Activated CD4-positive, alpha-beta T cell treated with anti-CD3 and anti-CD28 coated beads for 36 hours (primary cell): ENCODE data around the gene KDR. TPM values are rescaled to one million over a fixed set of nuclear protein-coding genes. Genes with fewer than 3 reads are reported as not detected.

ENCODE experiments used
- ATAC-seq: fragments of 200-7000 bp; cut with Tn5 transposase; one replicate; pipeline ENCODE4 v1.10.0; 2021; ENCODE audit warnings: mild to moderate bottlenecking, moderate library complexity
- CTCF ChIA-PET: fragments of 350-600 bp; sonication (Branson Sonifier 250); formaldehyde crosslinking; loops from one replicate; lab custom pipeline; 2021; ENCODE audit warnings: antibody characterized with exemption; lab: Charles Lee
- POLR2A ChIA-PET: fragments of 350-600 bp; sonication (Branson Sonifier 250); formaldehyde crosslinking; loops from one replicate; lab custom pipeline; 2021; ENCODE audit warnings: antibody characterized with exemption, inconsistent platforms; lab: Charles Lee
- DNase-seq: peaks from one replicate; pipeline ENCODE4 v3.0.0-alpha.2; 2020
- H3K27ac Mint-ChIP-seq: one replicate; pipeline ENCODE4 v1.8.0; 2021; ENCODE audit warnings: mixed read lengths
- H3K27me3 Mint-ChIP-seq: one replicate; pipeline ENCODE4 v1.8.0; 2021; ENCODE audit warnings: mixed read lengths
- H3K36me3 Mint-ChIP-seq: one replicate; pipeline ENCODE4 v1.8.0; 2021; ENCODE audit warnings: low read depth, mixed read lengths
- H3K4me1 Mint-ChIP-seq: one replicate; pipeline ENCODE4 v1.8.0; 2021; ENCODE audit warnings: mixed read lengths
- H3K4me3 Mint-ChIP-seq: one replicate; pipeline ENCODE4 v1.8.0; 2021; ENCODE audit warnings: mild to moderate bottlenecking, moderate library complexity, mixed read lengths
- H3K9me3 Mint-ChIP-seq: one replicate; pipeline ENCODE4 v1.8.0; 2021; ENCODE audit warnings: low read depth, mixed read lengths
- intact Hi-C, 2 experiments: fragments of 100-400 bp; cut with DNase I in 1 of 2; cut with micrococcal nuclease in 1 of 2; formaldehyde crosslinking; loops; one replicate each; pipeline versions ENCODE4 v1.14.2 to v1.15.1; 2022 to 2024; cut with DNase I, micrococcal nuclease
- total RNA-seq, 2 experiments: library from RNA; stranded (reverse); gene quantifications; one replicate each; pipeline ENCODE4 v1.2.3, GENCODE V29; 2021

The KDR gene
- total RNA-seq, 2 experiments from 2014 or later = not detected

- no peak for DNase-seq
- ChIA-PET POLR2A (no interaction called here), CTCF (no interaction called here)
- intact Hi-C loops = no loop called here
- H3K4me1 Mint-ChIP-seq = no peaks in the 10 kb centered on the region
- no peak overlapping the region for H3K27ac Mint-ChIP-seq
- H3K4me3 Mint-ChIP-seq = no peak overlapping the region
- H3K9me3 Mint-ChIP-seq = no peaks in the 10 kb centered on the region
- H3K36me3 Mint-ChIP-seq = no peaks in the 10 kb centered on the region
- ATAC-seq = no peak
- peaks cover 3% of the 10 kb centered on the region for H3K27me3 Mint-ChIP-seq
Observed at GRCh38 chr4:55096045-55096444, 29.4 kb downstream of the KDR start.

GRCh38 chr4:55092504-55092903, 32.9 kb downstream of the KDR start:
- H3K4me3 Mint-ChIP-seq = no peak overlapping the region
- CTCF ChIA-PET = no interaction called here
- ATAC-seq (no peak), DNase-seq (no peak)
- H3K36me3 Mint-ChIP-seq = no peaks in the 10 kb centered on the region
- no peaks in the 10 kb centered on the region for H3K9me3 Mint-ChIP-seq
- no peak overlapping the region for H3K27ac Mint-ChIP-seq
- no peaks in the 10 kb centered on the region for H3K4me1 Mint-ChIP-seq
- intact Hi-C loops = no loop called here
- peaks cover 6% of the 10 kb centered on the region for H3K27me3 Mint-ChIP-seq
- POLR2A ChIA-PET = no interaction called here

- no peaks in the 10 kb centered on the region for H3K36me3 Mint-ChIP-seq
- DNase-seq (no peak), ATAC-seq (no peak)
- H3K27me3 Mint-ChIP-seq = peaks cover 7% of the 10 kb centered on the region
- intact Hi-C loops = no loop called here
- no peak overlapping the region for H3K27ac Mint-ChIP-seq
- no peaks in the 10 kb centered on the region for H3K9me3 Mint-ChIP-seq
- POLR2A ChIA-PET = no interaction called here
- H3K4me3 Mint-ChIP-seq = no peak overlapping the region
- no peaks in the 10 kb centered on the region for H3K4me1 Mint-ChIP-seq
- CTCF ChIA-PET = no interaction called here
Observed at GRCh38 chr4:55089916-55090315, 35.5 kb downstream of the KDR start.

- DNase-seq = no peak
- no peak overlapping the region for H3K27ac Mint-ChIP-seq
- ChIA-PET POLR2A (no interaction called here), CTCF (no interaction called here)
- no peaks in the 10 kb centered on the region for H3K36me3 Mint-ChIP-seq
- no peak for ATAC-seq
- H3K9me3 Mint-ChIP-seq = no peaks in the 10 kb centered on the region
- peaks cover 7% of the 10 kb centered on the region for H3K27me3 Mint-ChIP-seq
- intact Hi-C loops = no loop called here
- H3K4me1 Mint-ChIP-seq = no peaks in the 10 kb centered on the region
- no peak overlapping the region for H3K4me3 Mint-ChIP-seq
Observed at GRCh38 chr4:55087913-55088260, 37.5 kb downstream of the KDR start.

- no peak for ATAC-seq
- ChIA-PET POLR2A (no interaction called here), CTCF (no interaction called here)
- Mint-ChIP-seq H3K27me3 (peaks cover 10% of the 10 kb centered on the region), H3K4me1 (no peaks in the 10 kb centered on the region), H3K9me3 (no peaks in the 10 kb centered on the region), H3K27ac (no peak overlapping the region), H3K36me3 (no peaks in the 10 kb centered on the region), H3K4me3 (no peak overlapping the region)
- DNase-seq = no peak
- intact Hi-C loops = no loop called here
Observed at GRCh38 chr4:55087009-55087912, 38.1 kb downstream of the KDR start.

- Mint-ChIP-seq H3K36me3 (no peaks in the 10 kb centered on the region), H3K4me1 (no peaks in the 10 kb centered on the region), H3K4me3 (no peak overlapping the region), H3K27ac (no peak overlapping the region), H3K9me3 (no peaks in the 10 kb centered on the region), H3K27me3 (peaks cover 13% of the 10 kb centered on the region)
- no peak for ATAC-seq
- no peak for DNase-seq
- ChIA-PET CTCF (no interaction called here), POLR2A (no interaction called here)
- intact Hi-C loops = no loop called here
Observed at GRCh38 chr4:55086578-55086977, 38.8 kb downstream of the KDR start.

- no peak overlapping the region for H3K4me3 Mint-ChIP-seq
- no peaks in the 10 kb centered on the region for H3K9me3 Mint-ChIP-seq
- DNase-seq (no peak), ATAC-seq (no peak)
- POLR2A ChIA-PET = no interaction called here
- no peak overlapping the region for H3K27ac Mint-ChIP-seq
- peaks cover 19% of the 10 kb centered on the region for H3K27me3 Mint-ChIP-seq
- no peaks in the 10 kb centered on the region for H3K36me3 Mint-ChIP-seq
- CTCF ChIA-PET = no interaction called here
- no peaks in the 10 kb centered on the region for H3K4me1 Mint-ChIP-seq
- intact Hi-C loops = no loop called here
Observed at GRCh38 chr4:55083735-55084134, 41.7 kb downstream of the KDR start.

GRCh38 chr4:55082756-55083155, 42.6 kb downstream of the KDR start:
- no peak overlapping the region for H3K27ac Mint-ChIP-seq
- peaks cover 18% of the 10 kb centered on the region for H3K27me3 Mint-ChIP-seq
- POLR2A ChIA-PET = no interaction called here
- ATAC-seq = no peak
- intact Hi-C loops = no loop called here
- no peaks in the 10 kb centered on the region for H3K9me3 Mint-ChIP-seq
- H3K4me3 Mint-ChIP-seq = no peak overlapping the region
- H3K36me3 Mint-ChIP-seq = no peaks in the 10 kb centered on the region
- no peak for DNase-seq
- CTCF ChIA-PET = no interaction called here
- H3K4me1 Mint-ChIP-seq = no peaks in the 10 kb centered on the region

GRCh38 chr4:55080174-55080865, 45.1 kb downstream of the KDR start:
- Mint-ChIP-seq H3K9me3 (no peaks in the 10 kb centered on the region), H3K36me3 (no peaks in the 10 kb centered on the region), H3K27ac (no peak overlapping the region), H3K27me3 (peaks cover 17% of the 10 kb centered on the region), H3K4me1 (peaks cover 9% of the 10 kb centered on the region), H3K4me3 (no peak overlapping the region)
- ChIA-PET POLR2A (no interaction called here), CTCF (no interaction called here)
- DNase-seq = no peak
- intact Hi-C loops = no loop called here
- no peak for ATAC-seq

- Mint-ChIP-seq H3K36me3 (no peaks in the 10 kb centered on the region), H3K4me3 (no peak overlapping the region), H3K9me3 (no peaks in the 10 kb centered on the region), H3K27ac (no peak overlapping the region), H3K4me1 (peaks cover 9% of the 10 kb centered on the region), H3K27me3 (peaks cover 18% of the 10 kb centered on the region)
- ChIA-PET POLR2A (no interaction called here), CTCF (no interaction called here)
- intact Hi-C loops = no loop called here
- DNase-seq = no peak
- no peak for ATAC-seq
Observed at GRCh38 chr4:55079451-55080173, 45.8 kb downstream of the KDR start.

- no peaks in the 10 kb centered on the region for H3K36me3 Mint-ChIP-seq
- ChIA-PET CTCF (no interaction called here), POLR2A (no interaction called here)
- ATAC-seq (no peak), DNase-seq (no peak)
- H3K27ac Mint-ChIP-seq = no peak overlapping the region
- intact Hi-C loops = no loop called here
- peaks cover 23% of the 10 kb centered on the region for H3K27me3 Mint-ChIP-seq
- H3K4me1 Mint-ChIP-seq = peaks cover 9% of the 10 kb centered on the region
- H3K9me3 Mint-ChIP-seq = no peaks in the 10 kb centered on the region
- H3K4me3 Mint-ChIP-seq = no peak overlapping the region
Observed at GRCh38 chr4:55078987-55079386, 46.4 kb downstream of the KDR start.

- intact Hi-C loops = no loop called here
- ChIA-PET POLR2A (no interaction called here), CTCF (no interaction called here)
- Mint-ChIP-seq H3K36me3 (no peaks in the 10 kb centered on the region), H3K9me3 (no peaks in the 10 kb centered on the region), H3K27me3 (peaks cover 25% of the 10 kb centered on the region), H3K27ac (no peak overlapping the region), H3K4me1 (peaks cover 9% of the 10 kb centered on the region), H3K4me3 (no peak overlapping the region)
- DNase-seq (no peak), ATAC-seq (no peak)
Observed at GRCh38 chr4:55077577-55077976, 47.8 kb downstream of the KDR start.
